ENCODE results near the gene CAND2. TPM values are rescaled to one million over a fixed set of nuclear protein-coding genes. Genes with fewer than 3 reads are reported as not detected.

Gene CAND2
- total RNA-seq, 3 donors from 2014 or later: 1.3 to 14.1 (median 1.4) TPM

- H3K36me3 ChIP-seq (ENCODE audit: low read depth): no peaks in the 10 kb centered on the region
- TF ChIP-seq CTCF (IDR thresholded peaks at IDR 0.05): no peak
- DNase-seq (no peak), ATAC-seq (no peak)
- intact Hi-C loops (cut with DNase I, micrococcal nuclease): no loop called here
- H3K4me1 ChIP-seq (ENCODE audit: low read depth): no peaks in the 10 kb centered on the region
- H3K4me3 ChIP-seq: no peak overlapping the region
- no peaks in the 10 kb centered on the region for H3K9me3 ChIP-seq
Measured at GRCh38 chr3:12752102-12752501, 44.4 kb upstream of the CAND2 start.

DNA sequence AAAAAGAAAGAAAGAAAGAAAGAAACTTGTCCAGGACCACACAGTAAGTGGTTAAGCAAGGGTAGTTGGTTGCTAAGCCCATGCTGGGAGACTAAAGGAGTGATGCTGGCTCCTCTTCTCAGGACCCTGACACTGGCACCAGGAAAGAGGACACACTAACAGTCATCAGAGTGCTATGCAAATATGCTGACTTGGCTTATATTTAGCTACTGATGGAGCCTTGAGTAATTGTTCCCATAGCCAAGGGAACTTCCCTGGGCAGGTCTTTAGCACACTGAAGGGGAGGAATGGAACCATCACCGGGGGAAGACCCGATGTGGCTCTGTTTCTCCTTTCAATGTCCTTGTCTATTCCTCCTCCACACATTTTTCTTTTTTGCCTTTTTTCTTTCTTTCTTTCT lies 43.7 kb upstream of the CAND2 start:
- no peak for TF ChIP-seq CTCF (IDR thresholded peaks at IDR 0.05)
- DNase-seq: no peak
- intact Hi-C loops (cut with DNase I, micrococcal nuclease): no loop called here
- no peaks in the 10 kb centered on the region for H3K4me1 ChIP-seq (ENCODE audit: low read depth)
- no peak for ATAC-seq
- H3K9me3 ChIP-seq: no peaks in the 10 kb centered on the region
- no peak overlapping the region for H3K4me3 ChIP-seq
- no peaks in the 10 kb centered on the region for H3K36me3 ChIP-seq (ENCODE audit: low read depth)

- no peak for ATAC-seq
- TF ChIP-seq CTCF (IDR thresholded peaks at IDR 0.05): no peak
- intact Hi-C loops (cut with DNase I, micrococcal nuclease): no loop called here
- H3K4me3 ChIP-seq: no peak overlapping the region
- no peaks in the 10 kb centered on the region for H3K36me3 ChIP-seq (ENCODE audit: low read depth)
- H3K9me3 ChIP-seq: no peaks in the 10 kb centered on the region
- no peak for DNase-seq
- H3K4me1 ChIP-seq (ENCODE audit: low read depth): no peaks in the 10 kb centered on the region
Measured at GRCh38 chr3:12753275-12754028, 43.0 kb upstream of the CAND2 start.

- no peak overlapping the region for H3K4me3 ChIP-seq
- intact Hi-C loops (cut with DNase I, micrococcal nuclease): no loop called here
- no peaks in the 10 kb centered on the region for H3K9me3 ChIP-seq
- no peak for ATAC-seq
- TF ChIP-seq CTCF (IDR thresholded peaks at IDR 0.05): no peak
- H3K4me1 ChIP-seq (ENCODE audit: low read depth): no peaks in the 10 kb centered on the region
- DNase-seq: no peak
- no peaks in the 10 kb centered on the region for H3K36me3 ChIP-seq (ENCODE audit: low read depth)
Measured at GRCh38 chr3:12754313-12754712, 42.2 kb upstream of the CAND2 start.

- ATAC-seq (no peak), DNase-seq (no peak)
- H3K4me3 ChIP-seq: no peak overlapping the region
- no peaks in the 10 kb centered on the region for H3K9me3 ChIP-seq
- no peak for TF ChIP-seq CTCF (IDR thresholded peaks at IDR 0.05)
- no peaks in the 10 kb centered on the region for H3K4me1 ChIP-seq (ENCODE audit: low read depth)
- intact Hi-C loops (cut with DNase I, micrococcal nuclease): no loop called here
- H3K36me3 ChIP-seq (ENCODE audit: low read depth): no peaks in the 10 kb centered on the region
Measured at GRCh38 chr3:12755754-12756153, 40.7 kb upstream of the CAND2 start.

GRCh38 chr3:12756175-12756574 lies 40.3 kb upstream of the CAND2 start:
- intact Hi-C loops (cut with DNase I, micrococcal nuclease): no loop called here
- DNase-seq (no peak), ATAC-seq (no peak)
- no peak overlapping the region for H3K4me3 ChIP-seq
- no peak for TF ChIP-seq CTCF (IDR thresholded peaks at IDR 0.05)
- H3K4me1 ChIP-seq (ENCODE audit: low read depth): no peaks in the 10 kb centered on the region
- H3K36me3 ChIP-seq (ENCODE audit: low read depth): no peaks in the 10 kb centered on the region
- no peaks in the 10 kb centered on the region for H3K9me3 ChIP-seq
